HG03196 (cell line): ENCODE data around the gene SNX3.

Source experiments
- ATAC-seq: cut with Tn5 transposase; IDR thresholded peaks from one replicate; pipeline ENCODE4 v1.9.1; 2021; ENCODE audit not compliant: unreplicated experiment

SNX3 gene

GRCh38 chr6:108209738-108210137 lies 51.1 kb downstream of the SNX3 start:
- no peak for ATAC-seq

GRCh38 chr6:108207013-108207412 lies 53.8 kb downstream of the SNX3 start:
- no peak for ATAC-seq

- ATAC-seq: no peak
These were observed 57.4 kb downstream of the SNX3 start for GRCh38 chr6:108203189-108204112.

GRCh38 chr6:108200631-108201030 lies 60.2 kb downstream of the SNX3 start:
- no peak for ATAC-seq

- ATAC-seq: no peak
These were observed 60.7 kb downstream of the SNX3 start for GRCh38 chr6:108200186-108200585.

GRCh38 chr6:108198761-108199498 lies 61.9 kb downstream of the SNX3 start:
- no peak for ATAC-seq

GRCh38 chr6:108195209-108195608 lies 65.6 kb downstream of the SNX3 start:
- ATAC-seq: no peak

GRCh38 chr6:108194503-108194902 lies 66.3 kb downstream of the SNX3 start:
- no peak for ATAC-seq

- ATAC-seq: no peak
These were observed 67.0 kb downstream of the SNX3 start for GRCh38 chr6:108193835-108194234.

- ATAC-seq: no peak
These were observed 67.7 kb downstream of the SNX3 start for GRCh38 chr6:108193131-108193530.

GRCh38 chr6:108187519-108187918 lies 73.3 kb downstream of the SNX3 start:
- no peak for ATAC-seq

- ATAC-seq: no peak
These were observed 74.6 kb downstream of the SNX3 start for GRCh38 chr6:108186226-108186625.

- no peak for ATAC-seq
These were observed 80.1 kb downstream of the SNX3 start for GRCh38 chr6:108180776-108181175.

- no peak for ATAC-seq
These were observed 80.6 kb downstream of the SNX3 start for GRCh38 chr6:108180266-108180665.

- ATAC-seq: no peak
These were observed 81.1 kb downstream of the SNX3 start for GRCh38 chr6:108179741-108180140.

- ATAC-seq: no peak
These were observed 84.4 kb downstream of the SNX3 start for GRCh38 chr6:108176281-108177089.

GRCh38 chr6:108175592-108176279 lies 85.1 kb downstream of the SNX3 start:
- no peak for ATAC-seq

GRCh38 chr6:108175176-108175591 lies 85.7 kb downstream of the SNX3 start:
- ATAC-seq: no peak

- ATAC-seq: no peak
These were observed 86.3 kb downstream of the SNX3 start for GRCh38 chr6:108174371-108175175.
